ENCODE results near the gene OCA2. TPM values are rescaled to one million over a fixed set of nuclear protein-coding genes. Genes with fewer than 3 reads are reported as not detected.

Gene OCA2
- total and polyA plus RNA-seq, 2 of the 8 experiments (the other 6 are each of a cell fraction or from before 2014, with no cell fraction given), result 0.20 TPM

DNA sequence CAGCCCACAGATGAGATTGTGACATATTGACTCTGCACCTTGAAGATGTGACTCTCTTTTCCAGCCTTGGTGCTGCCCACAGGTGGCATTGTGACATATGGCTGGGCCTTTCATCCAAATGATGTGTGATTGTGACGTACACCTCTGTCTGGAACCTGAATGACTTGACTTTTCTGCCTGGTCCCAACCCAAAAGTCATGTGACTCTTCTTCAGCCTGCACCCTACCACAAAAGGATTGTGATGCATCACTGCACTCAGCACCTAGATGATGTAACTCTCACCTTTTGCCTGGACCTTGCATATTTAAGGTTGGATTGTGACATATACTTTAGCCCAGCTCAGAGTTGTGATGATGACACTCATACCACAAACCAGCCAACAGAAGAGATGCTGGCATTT, 204.5 kb downstream of the OCA2 start:
- Histone ChIP-seq H3K27ac (ENCODE audit: low read depth, low read length) (no peak overlapping the region), H3K9ac (replicated peaks in 1 of 4; ENCODE audit: extremely low read depth in 1 of 4, low read depth in 3 of 4, low read length in 3 of 4) (no peak overlapping the region), H3K79me1 (ENCODE audit: low read depth, low read length) (no peaks in the 10 kb centered on the region), H3K4me2 (ENCODE audit: insufficient read depth in 1 of 2, low read depth in 2 of 2, low read length in 2 of 2) (no peak overlapping the region), H3K36me3 (ENCODE audit: control insufficient read depth in 2 of 4, insufficient read depth in 4 of 4, low read length in 3 of 4) (no peaks in the 10 kb centered on the region), H2BK20ac (ENCODE audit: low read length) (no peak overlapping the region), H3K23ac (ENCODE audit: insufficient read length) (no peak overlapping the region), H3K4ac (replicated peaks; ENCODE audit: insufficient read length, low read depth, low read length) (no peak overlapping the region), H3K9me3 (ENCODE audit: insufficient read depth in 2 of 2, low read depth in 1 of 2, low read length in 1 of 2) (peaks cover 15% of the 10 kb centered on the region in 2 experiments), H4K8ac (ENCODE audit: extremely low read depth, insufficient read depth, low read length) (no peak overlapping the region), H2BK12ac (ENCODE audit: low read depth, low read length) (no peak overlapping the region), H2AFZ (ENCODE audit: low read length) (no peak overlapping the region), H3K18ac (ENCODE audit: extremely low read depth, low read length) (no peak overlapping the region), H4K5ac (ENCODE audit: insufficient read length, low read depth, low read length) (no peak overlapping the region), H3K14ac (ENCODE audit: insufficient read length) (no peak overlapping the region), H3K4me3 (ENCODE audit: extremely low read depth in 1 of 4, insufficient read depth in 2 of 4, low read depth in 3 of 4, low read length in 4 of 4) (no peak overlapping the region), H2BK15ac (ENCODE audit: low read length) (no peak overlapping the region), H2BK5ac (ENCODE audit: low read depth, low read length) (no peak overlapping the region), H2AK5ac (ENCODE audit: low read depth, low read length) (no peak overlapping the region), H4K20me1 (replicated peaks in 1 of 2; ENCODE audit: control insufficient read depth in 1 of 2, insufficient read depth in 2 of 2, low read length in 2 of 2) (no peaks in the 10 kb centered on the region), H3K27me3 (replicated peaks in 1 of 4; ENCODE audit: control insufficient read depth in 3 of 4, extremely low read depth in 1 of 4, insufficient read depth in 3 of 4, low read length in 3 of 4) (0 out of 7 replicates have a peak, but pooled peaks cover 0 to 2% (median 0%) of the 10 kb centered on the region in 4 experiments), H3K79me2 (ENCODE audit: control insufficient read depth in 1 of 2, insufficient read depth in 2 of 2, low read length in 2 of 2) (no peaks in the 10 kb centered on the region), H3K56ac (replicated peaks; ENCODE audit: insufficient read length, low read depth, low read length) (no peak overlapping the region), H3K4me1 (replicated peaks in 1 of 4; ENCODE audit: control insufficient read depth in 3 of 4, insufficient read depth in 4 of 4, low read length in 3 of 4) (no peaks in the 10 kb centered on the region; a peak in 1 of 7 replicates), H4K91ac (replicated peaks; ENCODE audit: insufficient read length, low read length) (no peak overlapping the region), H2BK120ac (replicated peaks; ENCODE audit: low read depth, low read length) (no peak overlapping the region), H3K23me2 (ENCODE audit: low read depth, low read length) (no peaks in the 10 kb centered on the region)
- no peak for FAIRE-seq
- WGBS, 2 experiments (ENCODE audit: extremely low coverage in 1 of 2, insufficient coverage in 1 of 2, insufficient read length in 1 of 2, insufficient replicate concordance in 2 of 2, low coverage in 1 of 2, low lambda C conversion rate in 2 of 2, missing lambda C conversion rate in 1 of 2), result 82% methylated on average over 1 of the region's 1 CpG; no CpG with 5 or more reads in 1 of the 2 experiments
- ChIA-PET CTCF (ENCODE audit: partially characterized antibody) (interaction anchor here (1.0 kb wide), 1 partner anchor 64 kb away, joined by 3 read pairs; no protein-coding TSS in a partner anchor), POLR2A (ENCODE audit: partially characterized antibody) (no interaction called here)
- DNase-seq (ENCODE audit: low read depth in 1 of 2, low spot score in 2 of 2), result no peak
- TF ChIP-seq RFX5 (IDR thresholded peaks at IDR 0.05; ENCODE audit: borderline replicate concordance, low read depth, low read length) (no peak), KDM5A (IDR thresholded peaks at IDR 0.05; ENCODE audit: low read length) (no peak), SIRT6 (IDR thresholded peaks at IDR 0.05; ENCODE audit: low read length) (no peak), JUND (IDR thresholded peaks at IDR 0.05; ENCODE audit: low read length) (no peak), SRF (IDR thresholded peaks at IDR 0.05; ENCODE audit: low read depth, low read length) (no peak), POLR2A (IDR thresholded peaks at IDR 0.05; ENCODE audit: control extremely low read depth in 1 of 2, low read depth in 2 of 2, low read length in 2 of 2) (no peak), GABPA (IDR thresholded peaks at IDR 0.05; ENCODE audit: borderline replicate concordance, insufficient read depth, low read length) (no peak), ZNF274 (IDR thresholded peaks at IDR 0.05; ENCODE audit: borderline replicate concordance, extremely low read depth, low read length) (no peak), RXRA (IDR thresholded peaks at IDR 0.05; ENCODE audit: insufficient read depth, low read depth, low read length) (no peak), TBP (IDR thresholded peaks at IDR 0.05; ENCODE audit: low read depth, low read length) (no peak), ATF3 (IDR thresholded peaks at IDR 0.05; ENCODE audit: insufficient read depth, low read depth, low read length) (no peak), KDM1A (IDR thresholded peaks at IDR 0.05; ENCODE audit: borderline replicate concordance, low read length) (no peak)

All from H1 (cell line).